A549 (cell line): ENCODE measurements around the gene CASK. TPM values are rescaled to one million over a fixed set of nuclear protein-coding genes. Genes with fewer than 3 reads are reported as not detected.
A peak's percentile ranks its signal among the peaks of the same experiment; 100 is the strongest.

Experiments used
- ATAC-seq, 2 experiments: fragments of 200-7000 bp in 1 of 2; fragments of >200 bp in 1 of 2; cut with Nextera tagmentation in 1 of 2; cut with Tn5 transposase in 1 of 2; 3 replicates each; pipeline versions ENCODE4 v1.8.0 to v1.9.1; 2018 to 2020; ENCODE audit warnings: mild to moderate bottlenecking in 1 of 2, moderate library complexity in 1 of 2
- CTCF ChIA-PET: fragments of 300-600 bp; sonication (Branson Sonifier 250); formaldehyde crosslinking; extraction: SDS; loops from one replicate; lab custom pipeline; 2021; ENCODE audit warnings: antibody characterized with exemption, inconsistent platforms; lab: Yijun Ruan, JAX
- POLR2A ChIA-PET: fragments of 350-600 bp; formaldehyde crosslinking; extraction: SDS; loops from one replicate; lab custom pipeline; 2021; ENCODE audit warnings: antibody characterized with exemption, inconsistent platforms; lab: Yijun Ruan, JAX
- DNase-seq, 2 experiments: peaks; one replicate each; pipeline versions ENCODE4 v3.0.0 to v3.0.0-alpha.2; 2011 to 2016; ENCODE audit warnings: low read depth in 1 of 2, low spot score in 1 of 2
- FAIRE-seq: peaks from 2 replicates; lab custom pipeline; 2011; peaks lifted over from hg19 to GRCh38; lab: Jason Lieb, UNC
- H3K27ac ChIP-seq, 2 experiments: fragments of >200 bp; sonication (Bioruptor Twin); formaldehyde crosslinking; 3 replicates each; pipeline ENCODE4 v1.5.1; 2016 to 2017
- H3K4me1 ChIP-seq: fragments of >200 bp; sonication (Bioruptor Twin); formaldehyde crosslinking; 3 replicates; pipeline ENCODE4 v1.6.1; 2016
- H3K4me2 ChIP-seq: fragments of >200 bp; sonication (Bioruptor Twin); formaldehyde crosslinking; 3 replicates; pipeline ENCODE4 v1.6.1; 2016
- H3K4me3 ChIP-seq: fragments of >200 bp; sonication (Bioruptor Twin); formaldehyde crosslinking; 3 replicates; pipeline ENCODE4 v1.5.1; 2016
- H3K9me3 ChIP-seq: fragments of >200 bp; sonication (Bioruptor Twin); formaldehyde crosslinking; 3 replicates; pipeline ENCODE4 v1.6.1; 2016
- BHLHE40 ChIP-seq: IDR thresholded peaks from 2 replicates; pipeline ENCODE4 v1.6.1; 2012; ENCODE audit warnings: low read depth, low read length, inconsistent platforms
- CBX8 ChIP-seq: fragments of 200-600 bp; sonication (generic); IDR thresholded peaks from 2 replicates; pipeline ENCODE4 v1.6.1; 2016
- CEBPB ChIP-seq, 2 experiments: fragments of >200 bp in 1 of 2; sonication (Bioruptor Twin) in 1 of 2; formaldehyde crosslinking in 1 of 2; IDR thresholded peaks; 2 replicates each; pipeline ENCODE4 v1.6.1; 2012 to 2016
- CHD2 ChIP-seq: fragments of 150-350 bp; IDR thresholded peaks from 2 replicates; pipeline ENCODE4 v1.6.1; 2014; ENCODE audit warnings: low read length; ENCODE audit not compliant: partially characterized antibody
- CHD4 ChIP-seq: fragments of 200-600 bp; sonication (generic); IDR thresholded peaks from 2 replicates; pipeline ENCODE4 v1.6.1; 2016; ENCODE audit warnings: antibody characterized with exemption, mild to moderate bottlenecking, borderline replicate concordance
- EHF ChIP-seq: fragments of 250-450 bp; sonication (Bioruptor Pico); IDR thresholded peaks from 2 replicates; pipeline ENCODE4 v1.5.0; 2020; ENCODE audit warnings: mild to moderate bottlenecking
- EHMT2 ChIP-seq: fragments of 200-600 bp; sonication (generic); IDR thresholded peaks from 2 replicates; pipeline ENCODE4 v1.6.1; 2016; ENCODE audit warnings: antibody characterized with exemption, low read depth, mild to moderate bottlenecking, moderate library complexity
- FOSB ChIP-seq: fragments of 250-450 bp; sonication (Bioruptor Pico); IDR thresholded peaks from 2 replicates; pipeline ENCODE4 v1.5.0; 2020; ENCODE audit warnings: mild to moderate bottlenecking, moderate library complexity
- GATA3 ChIP-seq: IDR thresholded peaks from 2 replicates; pipeline ENCODE4 v1.6.1; 2012; ENCODE audit warnings: borderline replicate concordance
- HEYL ChIP-seq: fragments of 250-450 bp; sonication (Bioruptor Pico); IDR thresholded peaks from 2 replicates; pipeline ENCODE4 v1.8.0; 2021; ENCODE audit warnings: mild to moderate bottlenecking, moderate library complexity
- HOXA7 ChIP-seq: fragments of 250-450 bp; sonication (Bioruptor Pico); IDR thresholded peaks from 2 replicates; pipeline ENCODE4 v1.5.0; 2020; ENCODE audit warnings: mild to moderate bottlenecking, moderate library complexity
- HOXB5 ChIP-seq: fragments of 250-450 bp; sonication (Bioruptor Pico); IDR thresholded peaks from 2 replicates; pipeline ENCODE4 v1.5.0; 2020; ENCODE audit warnings: mild to moderate bottlenecking, moderate library complexity
- KDM5A ChIP-seq: fragments of 200-600 bp; sonication (generic); IDR thresholded peaks from 2 replicates; pipeline ENCODE4 v1.6.1; 2016; ENCODE audit warnings: antibody characterized with exemption, mild to moderate bottlenecking
- NR3C1 ChIP-seq: fragments of >200 bp; sonication (Bioruptor Twin); formaldehyde crosslinking; IDR thresholded peaks from 3 replicates; pipeline ENCODE4 v1.6.1; 2017
- PHF8 ChIP-seq: fragments of 200-600 bp; sonication (generic); IDR thresholded peaks from 2 replicates; pipeline ENCODE4 v1.6.1; 2016; ENCODE audit warnings: low read depth, mild to moderate bottlenecking, antibody characterized with exemption, moderate library complexity, borderline replicate concordance
- POLR2A ChIP-seq: IDR thresholded peaks from 2 replicates; pipeline ENCODE4 v1.6.1; 2012; ENCODE audit warnings: mild to moderate bottlenecking, low read length
- POLR2AphosphoS2 ChIP-seq: conservative IDR thresholded peaks from 2 replicates; pipeline ENCODE4 v1.6.1; 2012; ENCODE audit warnings: low read length, improper control_type of control experiment, inconsistent platforms
- RAD21 ChIP-seq, 2 experiments: fragments of >200 bp in 1 of 2; sonication (Bioruptor Twin) in 1 of 2; formaldehyde crosslinking in 1 of 2; IDR thresholded peaks in 1 of 2; conservative IDR thresholded peaks in 1 of 2; 2 replicates in 1 of 2; 3 replicates in 1 of 2; pipeline ENCODE4 v1.6.1; 2012 to 2018; ENCODE audit warnings: inconsistent platforms in 1 of 2
- RCOR1 ChIP-seq: fragments of 150-350 bp; IDR thresholded peaks from 2 replicates; pipeline ENCODE4 v1.6.1; 2014; ENCODE audit warnings: antibody characterized with exemption, low read length, low read depth
- RFX5 ChIP-seq: fragments of 450-650 bp; IDR thresholded peaks from 2 replicates; pipeline ENCODE4 v1.7.1; 2014; ENCODE audit warnings: antibody characterized with exemption, mild to moderate bottlenecking, moderate library complexity
- SMC3 ChIP-seq: fragments of >200 bp; sonication (Bioruptor Twin); formaldehyde crosslinking; IDR thresholded peaks from 3 replicates; pipeline ENCODE4 v1.6.1; 2018; ENCODE audit warnings: inconsistent platforms
- ZC3H11A ChIP-seq: fragments of 450-650 bp; IDR thresholded peaks from 2 replicates; pipeline ENCODE4 v1.6.1; 2014; ENCODE audit warnings: antibody characterized with exemption, mild to moderate bottlenecking
- ZFP36 ChIP-seq: fragments of 450-650 bp; IDR thresholded peaks from 2 replicates; pipeline ENCODE4 v1.6.1; 2014; ENCODE audit warnings: borderline replicate concordance; ENCODE audit not compliant: partially characterized antibody
- WGBS: methylation state at CpG from one replicate; pipeline ENCODE4 v1.1.6; 2017; ENCODE audit errors: missing lambda C conversion rate; 5-methylcytosine and 5-hydroxymethylcytosine counted together
- polyA plus RNA-seq, 4 experiments: library from polyadenylated mRNA; depleted of rRNA in 3 of 4; stranded (reverse); fragments of >200 nt; fragmentation: RNase III in 1 of 4; extraction: RNeasy Plus Mini Kit Qiagen cat#74134 plus additional on column Dnase treatment in 1 of 4; gene quantifications; 2 replicates in 3 of 4; 3 replicates in 1 of 4; pipeline ENCODE4 v1.2.3, GENCODE V29; 2011 to 2017
- TF ChIP-seq, protein P1 (sequence below): fragments of 250-450 bp; sonication (Bioruptor Pico); IDR thresholded peaks from 2 replicates; pipeline ENCODE4 v1.5.0; 2020; ENCODE audit warnings: low read depth, mild to moderate bottlenecking, moderate library complexity
- TF ChIP-seq, protein P2 (sequence below): fragments of >200 bp; sonication (Bioruptor Twin); formaldehyde crosslinking; IDR thresholded peaks from 3 replicates; pipeline ENCODE4 v1.6.1; 2016
- TF ChIP-seq, protein P3 (sequence below): fragments of >200 bp; sonication (Bioruptor Twin); formaldehyde crosslinking; IDR thresholded peaks from 2 replicates; pipeline ENCODE4 v1.6.1; 2016
- TF ChIP-seq, protein P4 (sequence below): IDR thresholded peaks from 2 replicates; pipeline ENCODE4 v1.6.1; 2012
- TF ChIP-seq, protein P5 (sequence below): fragments of 250-450 bp; sonication (Bioruptor Pico); IDR thresholded peaks from 2 replicates; pipeline ENCODE4 v1.5.0; 2021; ENCODE audit warnings: mild to moderate bottlenecking, moderate library complexity, borderline replicate concordance
- TF ChIP-seq, protein P6 (sequence below): IDR thresholded peaks from 2 replicates; pipeline ENCODE4 v1.6.1; 2012
- TF ChIP-seq, protein P7 (sequence below): fragments of >200 bp; sonication (Bioruptor Twin); formaldehyde crosslinking; IDR thresholded peaks from 3 replicates; pipeline ENCODE4 v1.5.1; 2016

CASK gene
- polyA plus RNA-seq, 2 of the 4 experiments (the other 2 are of a cell fraction) = 23.3 to 57.6 TPM

DNA sequence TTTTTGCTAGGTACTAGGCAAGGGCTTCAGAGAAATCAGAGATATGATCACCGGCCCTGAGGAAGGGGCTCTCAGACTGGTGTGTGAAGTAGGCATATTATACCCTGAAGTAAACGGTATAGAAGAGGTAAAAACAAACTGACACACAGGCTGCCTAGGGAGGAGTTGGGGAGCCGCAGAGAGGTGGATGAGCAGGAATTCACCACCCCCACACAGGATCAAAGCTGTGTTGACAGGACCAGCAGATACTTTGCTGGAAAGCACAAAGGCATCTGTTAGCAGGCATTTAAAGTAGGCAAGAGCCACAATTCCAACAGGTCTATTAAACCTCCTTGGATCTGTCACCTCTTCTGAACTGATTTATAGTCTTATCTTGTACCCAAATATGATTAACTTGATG, 306.4 kb downstream of the CASK start:
- WGBS = 83% methylated on average over 3 of the region's 3 CpGs
- TF ChIP-seq ZC3H11A (no peak), EHF (CRISPR knock-in tag) (no peak), ZFP36 (no peak), CHD4 (no peak), PHF8 (no peak), POLR2A (no peak), HOXA7 (no peak), RCOR1 (no peak), RFX5 (no peak), CBX8 (no peak)
- TF ChIP-seq, protein P1, sequence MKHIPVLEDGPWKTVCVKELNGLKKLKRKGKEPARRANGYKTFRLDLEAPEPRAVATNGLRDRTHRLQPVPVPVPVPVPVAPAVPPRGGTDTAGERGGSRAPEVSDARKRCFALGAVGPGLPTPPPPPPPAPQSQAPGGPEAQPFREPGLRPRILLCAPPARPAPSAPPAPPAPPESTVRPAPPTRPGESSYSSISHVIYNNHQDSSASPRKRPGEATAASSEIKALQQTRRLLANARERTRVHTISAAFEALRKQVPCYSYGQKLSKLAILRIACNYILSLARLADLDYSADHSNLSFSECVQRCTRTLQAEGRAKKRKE = no peak
- TF ChIP-seq, all 56 proteins: peak for 0
- ATAC-seq (no peak), FAIRE-seq (no peak), DNase-seq (no peak)
- CTCF ChIA-PET = no interaction called here
- Histone ChIP-seq H3K27ac (no peak overlapping the region), H3K4me1 (peaks cover 16% of the 10 kb centered on the region), H3K4me2 (no peak overlapping the region), H3K9me3 (no peaks in the 10 kb centered on the region), H3K4me3 (no peak overlapping the region)
- POLR2A ChIA-PET = no interaction called here

DNA sequence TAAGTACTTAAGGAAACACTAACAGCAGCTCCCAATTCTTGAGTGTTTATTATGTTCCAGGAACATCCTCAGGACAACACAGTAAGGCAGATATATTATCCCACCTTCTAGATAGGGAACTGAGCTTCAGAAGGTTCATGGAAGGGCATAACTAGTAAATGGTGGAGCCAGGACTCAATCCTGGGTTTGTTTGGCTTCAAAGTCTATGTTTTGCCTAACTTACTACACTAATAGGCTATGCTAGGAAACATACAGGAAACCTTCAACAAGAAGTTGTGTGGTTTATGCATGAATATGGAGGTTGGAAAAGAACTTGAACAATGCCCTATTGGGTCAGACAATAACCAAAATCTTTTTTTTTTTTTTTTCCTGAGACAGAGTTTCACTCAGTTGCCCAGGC, 307.1 kb downstream of the CASK start:
- CTCF ChIA-PET = no interaction called here
- peak; percentile 65 for FAIRE-seq

More for the DNA sequence above, 307.1 kb downstream of the CASK start:
- Histone ChIP-seq H3K4me1 (peaks cover 10% of the 10 kb centered on the region; the same call in 2 of the 3 replicates), H3K4me3 (no peak overlapping the region), H3K27ac (no peak overlapping the region), H3K9me3 (no peaks in the 10 kb centered on the region), H3K4me2 (no peak overlapping the region)
- DNase-seq (no peak), ATAC-seq (no peak)
- TF ChIP-seq, protein P2, sequence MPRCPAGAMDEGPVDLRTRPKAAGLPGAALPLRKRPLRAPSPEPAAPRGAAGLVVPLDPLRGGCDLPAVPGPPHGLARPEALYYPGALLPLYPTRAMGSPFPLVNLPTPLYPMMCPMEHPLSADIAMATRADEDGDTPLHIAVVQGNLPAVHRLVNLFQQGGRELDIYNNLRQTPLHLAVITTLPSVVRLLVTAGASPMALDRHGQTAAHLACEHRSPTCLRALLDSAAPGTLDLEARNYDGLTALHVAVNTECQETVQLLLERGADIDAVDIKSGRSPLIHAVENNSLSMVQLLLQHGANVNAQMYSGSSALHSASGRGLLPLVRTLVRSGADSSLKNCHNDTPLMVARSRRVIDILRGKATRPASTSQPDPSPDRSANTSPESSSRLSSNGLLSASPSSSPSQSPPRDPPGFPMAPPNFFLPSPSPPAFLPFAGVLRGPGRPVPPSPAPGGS = no peak
- TF ChIP-seq FOSB (no peak), SMC3 (no peak), RAD21 (conservative IDR thresholded peaks at IDR 0.05 in 1 of 2, IDR thresholded peaks at IDR 0.05 in 1 of 2) (no peak), EHMT2 (no peak), BHLHE40 (no peak), CHD2 (no peak), HOXB5 (no peak), GATA3 (no peak), CEBPB (IDR thresholded peaks at IDR 0.05) (no peak), KDM5A (no peak), POLR2AphosphoS2 (no peak), HEYL (CRISPR knock-in tag) (no peak), NR3C1 (no peak), EHF (CRISPR knock-in tag) (no peak)
- TF ChIP-seq, protein P3, sequence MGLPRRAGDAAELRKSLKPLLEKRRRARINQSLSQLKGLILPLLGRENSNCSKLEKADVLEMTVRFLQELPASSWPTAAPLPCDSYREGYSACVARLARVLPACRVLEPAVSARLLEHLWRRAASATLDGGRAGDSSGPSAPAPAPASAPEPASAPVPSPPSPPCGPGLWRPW = no peak
- TF ChIP-seq, protein P4, sequence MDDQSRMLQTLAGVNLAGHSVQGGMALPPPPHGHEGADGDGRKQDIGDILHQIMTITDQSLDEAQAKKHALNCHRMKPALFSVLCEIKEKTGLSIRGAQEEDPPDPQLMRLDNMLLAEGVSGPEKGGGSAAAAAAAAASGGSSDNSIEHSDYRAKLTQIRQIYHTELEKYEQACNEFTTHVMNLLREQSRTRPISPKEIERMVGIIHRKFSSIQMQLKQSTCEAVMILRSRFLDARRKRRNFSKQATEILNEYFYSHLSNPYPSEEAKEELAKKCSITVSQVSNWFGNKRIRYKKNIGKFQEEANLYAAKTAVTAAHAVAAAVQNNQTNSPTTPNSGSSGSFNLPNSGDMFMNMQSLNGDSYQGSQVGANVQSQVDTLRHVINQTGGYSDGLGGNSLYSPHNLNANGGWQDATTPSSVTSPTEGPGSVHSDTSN = no peak
- TF ChIP-seq, protein P5, sequence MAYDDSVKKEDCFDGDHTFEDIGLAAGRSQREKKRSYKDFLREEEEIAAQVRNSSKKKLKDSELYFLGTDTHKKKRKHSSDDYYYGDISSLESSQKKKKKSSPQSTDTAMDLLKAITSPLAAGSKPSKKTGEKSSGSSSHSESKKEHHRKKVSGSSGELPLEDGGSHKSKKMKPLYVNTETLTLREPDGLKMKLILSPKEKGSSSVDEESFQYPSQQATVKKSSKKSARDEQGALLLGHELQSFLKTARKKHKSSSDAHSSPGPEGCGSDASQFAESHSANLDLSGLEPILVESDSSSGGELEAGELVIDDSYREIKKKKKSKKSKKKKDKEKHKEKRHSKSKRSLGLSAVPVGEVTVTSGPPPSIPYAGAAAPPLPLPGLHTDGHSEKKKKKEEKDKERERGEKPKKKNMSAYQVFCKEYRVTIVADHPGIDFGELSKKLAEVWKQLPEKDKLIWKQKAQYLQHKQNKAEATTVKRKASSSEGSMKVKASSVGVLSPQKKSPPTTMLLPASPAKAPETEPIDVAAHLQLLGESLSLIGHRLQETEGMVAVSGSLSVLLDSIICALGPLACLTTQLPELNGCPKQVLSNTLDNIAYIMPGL (CRISPR knock-in tag) = no peak
- TF ChIP-seq, protein P6, sequence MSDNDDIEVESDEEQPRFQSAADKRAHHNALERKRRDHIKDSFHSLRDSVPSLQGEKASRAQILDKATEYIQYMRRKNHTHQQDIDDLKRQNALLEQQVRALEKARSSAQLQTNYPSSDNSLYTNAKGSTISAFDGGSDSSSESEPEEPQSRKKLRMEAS = no peak
- TF ChIP-seq, protein P7, sequence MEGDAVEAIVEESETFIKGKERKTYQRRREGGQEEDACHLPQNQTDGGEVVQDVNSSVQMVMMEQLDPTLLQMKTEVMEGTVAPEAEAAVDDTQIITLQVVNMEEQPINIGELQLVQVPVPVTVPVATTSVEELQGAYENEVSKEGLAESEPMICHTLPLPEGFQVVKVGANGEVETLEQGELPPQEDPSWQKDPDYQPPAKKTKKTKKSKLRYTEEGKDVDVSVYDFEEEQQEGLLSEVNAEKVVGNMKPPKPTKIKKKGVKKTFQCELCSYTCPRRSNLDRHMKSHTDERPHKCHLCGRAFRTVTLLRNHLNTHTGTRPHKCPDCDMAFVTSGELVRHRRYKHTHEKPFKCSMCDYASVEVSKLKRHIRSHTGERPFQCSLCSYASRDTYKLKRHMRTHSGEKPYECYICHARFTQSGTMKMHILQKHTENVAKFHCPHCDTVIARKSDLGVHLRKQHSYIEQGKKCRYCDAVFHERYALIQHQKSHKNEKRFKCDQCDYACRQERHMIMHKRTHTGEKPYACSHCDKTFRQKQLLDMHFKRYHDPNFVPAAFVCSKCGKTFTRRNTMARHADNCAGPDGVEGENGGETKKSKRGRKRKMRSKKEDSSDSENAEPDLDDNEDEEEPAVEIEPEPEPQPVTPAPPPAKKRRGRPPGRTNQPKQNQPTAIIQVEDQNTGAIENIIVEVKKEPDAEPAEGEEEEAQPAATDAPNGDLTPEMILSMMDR = no peak
- POLR2A ChIA-PET = no interaction called here
